ENCODE results near the gene FBF1.
"Not testable (repeated sequence)": the region's sequence is repeated elsewhere in the genome, so short reads cannot be mapped to it uniquely, and the experiment has no call there.

FBF1 gene

GRCh38 chr17:75892556-75893224 is 48.2 kb downstream of the FBF1 start:
- in situ Hi-C loops (cut with MboI; ENCODE audit: low pct_unique_long_range_greater_than_20kb, low sequenced_read_pairs, unreplicated experiment), result no loop called here
- DNase-seq (ENCODE audit: low spot score), result no peak
- no peak for TF ChIP-seq CTCF (IDR thresholded peaks at IDR 0.05; ENCODE audit: extremely low read depth, insufficient read depth, missing control alignments)

- TF ChIP-seq CTCF (IDR thresholded peaks at IDR 0.05; ENCODE audit: extremely low read depth, insufficient read depth, missing control alignments), result no peak
- in situ Hi-C loops (cut with MboI; ENCODE audit: low pct_unique_long_range_greater_than_20kb, low sequenced_read_pairs, unreplicated experiment), result no loop called here
- DNase-seq (ENCODE audit: low spot score), result no peak
Observed at GRCh38 chr17:75891605-75892555, 49.0 kb downstream of the FBF1 start.

GRCh38 chr17:75891022-75891604 is 49.7 kb downstream of the FBF1 start:
- in situ Hi-C loops (cut with MboI; ENCODE audit: low pct_unique_long_range_greater_than_20kb, low sequenced_read_pairs, unreplicated experiment), result no loop called here
- DNase-seq (ENCODE audit: low spot score), result no peak
- no peak for TF ChIP-seq CTCF (IDR thresholded peaks at IDR 0.05; ENCODE audit: extremely low read depth, insufficient read depth, missing control alignments)

- TF ChIP-seq CTCF (IDR thresholded peaks at IDR 0.05; ENCODE audit: extremely low read depth, insufficient read depth, missing control alignments), result no peak
- no peak for DNase-seq (ENCODE audit: low spot score)
- in situ Hi-C loops (cut with MboI; ENCODE audit: low pct_unique_long_range_greater_than_20kb, low sequenced_read_pairs, unreplicated experiment), result no loop called here
Observed at GRCh38 chr17:75889454-75889853, 51.4 kb downstream of the FBF1 start.

GRCh38 chr17:75888484-75888883 is 52.4 kb downstream of the FBF1 start:
- in situ Hi-C loops (cut with MboI; ENCODE audit: low pct_unique_long_range_greater_than_20kb, low sequenced_read_pairs, unreplicated experiment), result no loop called here
- TF ChIP-seq CTCF (IDR thresholded peaks at IDR 0.05; ENCODE audit: extremely low read depth, insufficient read depth, missing control alignments), result no peak
- DNase-seq (ENCODE audit: low spot score), result no peak

GRCh38 chr17:75885860-75886259 is 55.0 kb downstream of the FBF1 start:
- in situ Hi-C loops (cut with MboI; ENCODE audit: low pct_unique_long_range_greater_than_20kb, low sequenced_read_pairs, unreplicated experiment); DNase-seq (ENCODE audit: low spot score): not testable (repeated sequence)

- in situ Hi-C loops (cut with MboI; ENCODE audit: low pct_unique_long_range_greater_than_20kb, low sequenced_read_pairs, unreplicated experiment), result no loop called here
- TF ChIP-seq CTCF (IDR thresholded peaks at IDR 0.05; ENCODE audit: extremely low read depth, insufficient read depth, missing control alignments), result no peak
- no peak for DNase-seq (ENCODE audit: low spot score)
Observed at GRCh38 chr17:75885431-75885830, 55.4 kb downstream of the FBF1 start.

Measured in GM13977 (cell line).